OCI-LY7 (cell line): ENCODE data around the gene RBBP7. TPM values are rescaled to one million over a fixed set of nuclear protein-coding genes. Genes with fewer than 3 reads are reported as not detected.
A peak's percentile ranks its signal among the peaks of the same experiment; 100 is the strongest.

ENCODE experiments used
- BruUV-seq: library from RNA; stranded (reverse); fragments of 400-500 nt; replicated peaks from 2 replicates; lab custom pipeline; 2021; lab: Mats Ljungman, UMichigan
- CTCF ChIA-PET: fragments of 300-600 bp; sonication (Branson Sonifier 250); formaldehyde crosslinking; loops from one replicate; lab custom pipeline; 2022; ENCODE audit warnings: antibody characterized with exemption; ENCODE audit not compliant: unreplicated experiment; lab: Charles Lee
- POLR2A ChIA-PET: fragments of 300-600 bp; sonication (Branson Sonifier 250); formaldehyde crosslinking; loops from one replicate; lab custom pipeline; 2022; ENCODE audit warnings: antibody characterized with exemption; lab: Charles Lee
- DNase-seq: peaks from one replicate; pipeline ENCODE4 v3.0.0-alpha.2; 2015; ENCODE audit warnings: low spot score
- H2AFZ ChIP-seq: fragments of 200-600 bp; sonication (generic), shearing (Covaris generic); 2 replicates; pipeline ENCODE4 v1.6.1; 2014; ENCODE audit warnings: mild to moderate bottlenecking, antibody characterized with exemption, low read length, moderate library complexity
- H3K27ac ChIP-seq: fragments of 200-600 bp; sonication (generic); 2 replicates; pipeline ENCODE4 v1.5.1; 2014; ENCODE audit warnings: mixed run types, low read depth, mild to moderate bottlenecking, moderate library complexity, low read length, inconsistent platforms; ENCODE audit not compliant: poor library complexity, severe bottlenecking
- H3K36me3 ChIP-seq: fragments of 200-600 bp; sonication (generic); 2 replicates; pipeline ENCODE4 v1.6.1; 2014; ENCODE audit warnings: mild to moderate bottlenecking, antibody characterized with exemption, low read length, moderate library complexity, mixed read lengths; ENCODE audit not compliant: insufficient read depth
- H3K4me1 ChIP-seq: fragments of 200-600 bp; sonication (generic); 2 replicates; pipeline ENCODE4 v1.5.1; 2014; ENCODE audit warnings: mild to moderate bottlenecking, low read length; ENCODE audit not compliant: insufficient read depth, poor library complexity, severe bottlenecking
- H3K4me2 ChIP-seq: fragments of 200-600 bp; sonication (generic); 2 replicates; pipeline ENCODE4 v1.6.1; 2014; ENCODE audit warnings: mild to moderate bottlenecking, low read length
- H3K4me3 ChIP-seq: fragments of 200-600 bp; sonication (generic); 2 replicates; pipeline ENCODE4 v1.5.1; 2014; ENCODE audit warnings: mild to moderate bottlenecking, low read depth, low read length; ENCODE audit not compliant: poor library complexity, severe bottlenecking
- H3K79me2 ChIP-seq: fragments of 200-600 bp; sonication (generic); 2 replicates; pipeline ENCODE4 v1.6.1; 2016; ENCODE audit warnings: low read depth, mild to moderate bottlenecking, low read length, moderate library complexity, mixed read lengths; ENCODE audit not compliant: insufficient read depth
- H3K9me2 ChIP-seq: fragments of 200-600 bp; sonication (generic); 2 replicates; pipeline ENCODE4 v1.6.1; 2016; ENCODE audit warnings: mild to moderate bottlenecking, low read length, mixed read lengths; ENCODE audit not compliant: insufficient read depth
- H3K9me3 ChIP-seq: fragments of 200-600 bp; sonication (generic); 2 replicates; pipeline ENCODE4 v1.6.1; 2014; ENCODE audit warnings: mild to moderate bottlenecking, mixed run types, low read length, mixed read lengths
- H4K20me1 ChIP-seq: fragments of 200-600 bp; sonication (generic); 2 replicates; pipeline ENCODE4 v1.6.1; 2014; ENCODE audit warnings: mild to moderate bottlenecking, antibody characterized with exemption, low read length, moderate library complexity, mixed read lengths; ENCODE audit not compliant: insufficient read depth
- CTCF ChIP-seq: fragments of 200-600 bp; sonication (generic); conservative IDR thresholded peaks from 2 replicates; pipeline ENCODE4 v1.5.1; 2014; ENCODE audit warnings: mild to moderate bottlenecking, antibody characterized with exemption, low read length, moderate library complexity, mixed read lengths
- EZH2phosphoT487 ChIP-seq: fragments of 200-600 bp; sonication (generic); IDR thresholded peaks from 2 replicates; pipeline ENCODE4 v1.6.1; 2018; ENCODE audit warnings: low read depth, borderline replicate concordance, mild to moderate bottlenecking, mixed run types, antibody characterized with exemption, low read length, moderate library complexity, mixed read lengths
- intact Hi-C: fragments of 100-400 bp; cut with micrococcal nuclease; formaldehyde crosslinking; loops from one replicate; pipeline ENCODE4 v1.10.0; 2022; ENCODE audit not compliant: unreplicated experiment
- total RNA-seq, 2 experiments: library from RNA; depleted of rRNA in 1 of 2; stranded (reverse); fragments of >200 nt in 1 of 2; shearing (Covaris generic) in 1 of 2; gene quantifications; 2 replicates each; pipeline ENCODE4 v1.2.3, GENCODE V29; 2014 to 2022

RBBP7 gene
- total RNA-seq, 2 experiments from 2014 or later, result 161 to 251 TPM

GRCh38 chrX:16892504-16893362, 22.6 kb upstream of the RBBP7 start:
- H3K27ac ChIP-seq, result no peak overlapping the region
- no peaks in the 10 kb centered on the region for H3K36me3 ChIP-seq
- ChIA-PET CTCF (interaction anchor here (1.4 kb wide), 1 partner anchor 10 kb away, joined by 3 read pairs; no protein-coding TSS in a partner anchor), POLR2A (interaction anchor here (0.6 to 1.9 kb wide), 4 partner anchors 9 to 1173 kb away, joined by 3 to 9 read pairs (median 4); no protein-coding TSS in a partner anchor)
- TF ChIP-seq CTCF (peak; percentile 92), EZH2phosphoT487 (no peak)
- no peak overlapping the region for H3K4me3 ChIP-seq
- H4K20me1 ChIP-seq, result no peaks in the 10 kb centered on the region
- H3K9me3 ChIP-seq, result no peaks in the 10 kb centered on the region
- no peaks in the 10 kb centered on the region for H3K9me2 ChIP-seq
- intact Hi-C loops, result loop anchor here (1.0 kb wide), 2 partner anchors 9 to 19 kb away; no protein-coding TSS in a partner anchor
- H3K4me2 ChIP-seq, result peak overlapping the region; percentile 30
- H2AFZ ChIP-seq, result peak overlapping the region; percentile 86
- H3K79me2 ChIP-seq, result no peaks in the 10 kb centered on the region
- BruUV-seq, result no TSS peak
- peak; percentile 86 for DNase-seq
- peaks cover 8% of the 10 kb centered on the region for H3K4me1 ChIP-seq

- intact Hi-C loops, result no loop called here
- Histone ChIP-seq H3K9me3 (no peaks in the 10 kb centered on the region), H3K4me2 (peak overlapping the region; percentile 63), H3K4me1 (peaks cover 43% of the 10 kb centered on the region), H2AFZ (peak overlapping the region; percentile 84), H3K36me3 (no peaks in the 10 kb centered on the region), H3K27ac (peak overlapping the region; percentile 65), H3K9me2 (no peaks in the 10 kb centered on the region), H3K4me3 (peak overlapping the region; percentile 31), H3K79me2 (no peaks in the 10 kb centered on the region), H4K20me1 (no peaks in the 10 kb centered on the region)
- BruUV-seq, result no TSS peak
- ChIA-PET POLR2A (interaction anchor here (0.9 to 6.3 kb wide), 4 partner anchors 11 to 138 kb away, joined by 3 to 73 read pairs (median 6); no protein-coding TSS in a partner anchor), CTCF (no interaction called here)
- peak; percentile 74 for DNase-seq
- no peak for TF ChIP-seq CTCF
- TF ChIP-seq EZH2phosphoT487, result no peak
Measured at GRCh38 chrX:16885628-16886027, 15.5 kb upstream of the RBBP7 start.
